HG03575 (cell line): Measurements from ENCODE around the gene RPTOR.
"Not testable (repeated sequence)": the region's sequence is repeated elsewhere in the genome, so short reads cannot be mapped to it uniquely, and the experiment has no call there.

Experiments used
- ATAC-seq: cut with Tn5 transposase; IDR thresholded peaks from one replicate; pipeline ENCODE4 v1.9.1; 2021; ENCODE audit not compliant: unreplicated experiment, insufficient number of reproducible peaks, low FRiP score; ENCODE audit errors: extremely low read depth

The RPTOR gene

GRCh38 chr17:80604009-80604669 lies 59.5 kb downstream of the RPTOR start:
- ATAC-seq: no peak

- no peak for ATAC-seq
Observed at GRCh38 chr17:80604670-80605010, 60.0 kb downstream of the RPTOR start.

- no peak for ATAC-seq
Observed at GRCh38 chr17:80605326-80606066, 60.9 kb downstream of the RPTOR start.

- ATAC-seq: no peak
Observed at GRCh38 chr17:80608326-80608725, 63.7 kb downstream of the RPTOR start.

GRCh38 chr17:80609757-80610156 lies 65.1 kb downstream of the RPTOR start:
- ATAC-seq: no peak

- no peak for ATAC-seq
Observed at GRCh38 chr17:80611816-80612215, 67.2 kb downstream of the RPTOR start.

GRCh38 chr17:80612997-80613731 lies 68.5 kb downstream of the RPTOR start:
- no peak for ATAC-seq

- ATAC-seq: no peak
Observed at GRCh38 chr17:80613732-80614071, 69.1 kb downstream of the RPTOR start.

GRCh38 chr17:80614332-80615047 lies 69.9 kb downstream of the RPTOR start:
- no peak for ATAC-seq

- ATAC-seq: no peak
Observed at GRCh38 chr17:80615376-80615775, 70.7 kb downstream of the RPTOR start.

- no peak for ATAC-seq
Observed at GRCh38 chr17:80616705-80617104, 72.1 kb downstream of the RPTOR start.

GRCh38 chr17:80618304-80618703 lies 73.7 kb downstream of the RPTOR start:
- no peak for ATAC-seq

- ATAC-seq: no peak
Observed at GRCh38 chr17:80619535-80620235, 75.0 kb downstream of the RPTOR start.

GRCh38 chr17:80621335-80621996 lies 76.8 kb downstream of the RPTOR start:
- no peak for ATAC-seq

GRCh38 chr17:80621997-80622357 lies 77.3 kb downstream of the RPTOR start:
- no peak for ATAC-seq

GRCh38 chr17:80624864-80625263 lies 80.2 kb downstream of the RPTOR start:
- no peak for ATAC-seq

GRCh38 chr17:80625627-80626026 lies 81.0 kb downstream of the RPTOR start:
- ATAC-seq: no peak

- ATAC-seq: not testable (repeated sequence)
Observed at GRCh38 chr17:80628881-80629280, 84.2 kb downstream of the RPTOR start.
